GM18519 (cell line): ENCODE measurements around the gene FURIN.
A peak's percentile ranks its signal among the peaks of the same experiment; 100 is the strongest.
"Not testable (repeated sequence)": the region's sequence is repeated elsewhere in the genome, so short reads cannot be mapped to it uniquely, and the experiment has no call there.

ENCODE experiments used
- ATAC-seq: cut with Tn5 transposase; IDR thresholded peaks from one replicate; pipeline ENCODE4 v1.9.1; 2021; ENCODE audit warnings: mild to moderate bottlenecking, moderate library complexity; ENCODE audit not compliant: unreplicated experiment, low FRiP score

Gene FURIN

GRCh38 chr15:90911906-90912769, 43.8 kb downstream of the FURIN start:
- ATAC-seq: no peak

GRCh38 chr15:90912770-90913075, 44.3 kb downstream of the FURIN start:
- ATAC-seq: no peak

- ATAC-seq: no peak
Measured at GRCh38 chr15:90913398-90913944, 45.1 kb downstream of the FURIN start.

GRCh38 chr15:90914305-90915080, 46.1 kb downstream of the FURIN start:
- no peak for ATAC-seq

GRCh38 chr15:90915216-90915807, 46.9 kb downstream of the FURIN start:
- ATAC-seq: no peak

DNA sequence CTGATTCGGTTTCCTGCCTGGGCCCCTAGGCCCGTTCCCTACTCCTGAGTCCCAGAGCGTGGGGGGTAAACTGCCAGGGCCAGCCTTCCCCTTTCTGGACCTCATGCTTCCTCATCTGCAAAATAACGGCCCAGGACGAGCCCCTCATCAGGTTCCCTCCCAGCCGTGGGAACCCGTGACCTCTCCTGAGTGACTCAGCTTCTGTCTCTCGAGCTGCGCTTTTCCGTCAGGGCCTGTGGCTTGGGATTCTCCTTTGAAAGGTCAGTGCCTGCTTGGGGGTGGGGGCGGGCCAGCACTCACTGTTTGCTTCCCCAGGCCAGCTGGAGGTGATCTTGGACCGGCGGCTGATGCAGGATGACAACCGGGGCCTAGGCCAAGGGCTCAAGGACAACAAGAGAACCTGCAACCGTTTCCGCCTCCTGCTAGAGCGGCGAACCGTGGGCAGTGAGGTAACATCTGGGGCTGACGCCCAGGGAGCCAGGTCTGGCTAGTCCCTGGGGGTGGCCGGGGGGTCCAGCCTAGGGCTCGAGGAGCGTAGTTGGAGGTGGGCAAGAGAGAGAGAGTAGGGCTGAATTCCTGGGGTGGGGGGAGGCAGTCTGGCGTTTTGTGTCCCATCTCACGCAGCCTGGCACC, 47.5 kb downstream of the FURIN start:
- no peak for ATAC-seq

DNA sequence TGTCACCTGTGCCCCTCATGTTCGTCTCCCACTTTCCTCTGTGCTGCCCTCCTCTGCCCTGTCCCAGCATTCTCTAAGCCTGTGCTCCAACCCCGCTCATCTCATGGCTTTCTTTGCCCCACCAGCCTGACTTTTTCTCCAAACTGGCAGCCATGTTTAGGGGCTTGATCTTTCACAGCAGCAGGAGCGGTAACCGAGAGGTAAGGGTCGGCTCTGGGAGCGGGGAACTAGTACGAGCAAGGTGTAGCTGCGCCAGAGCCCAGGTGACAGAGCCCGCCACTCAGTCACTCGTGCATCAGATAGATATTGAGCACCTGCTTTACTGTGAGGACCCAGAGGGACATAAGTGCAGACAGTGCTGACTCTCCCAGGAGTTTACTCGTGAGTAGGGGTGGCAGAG, 48.1 kb downstream of the FURIN start:
- ATAC-seq: no peak

- no peak for ATAC-seq
Measured at GRCh38 chr15:90917569-90917968, 49.2 kb downstream of the FURIN start.

DNA sequence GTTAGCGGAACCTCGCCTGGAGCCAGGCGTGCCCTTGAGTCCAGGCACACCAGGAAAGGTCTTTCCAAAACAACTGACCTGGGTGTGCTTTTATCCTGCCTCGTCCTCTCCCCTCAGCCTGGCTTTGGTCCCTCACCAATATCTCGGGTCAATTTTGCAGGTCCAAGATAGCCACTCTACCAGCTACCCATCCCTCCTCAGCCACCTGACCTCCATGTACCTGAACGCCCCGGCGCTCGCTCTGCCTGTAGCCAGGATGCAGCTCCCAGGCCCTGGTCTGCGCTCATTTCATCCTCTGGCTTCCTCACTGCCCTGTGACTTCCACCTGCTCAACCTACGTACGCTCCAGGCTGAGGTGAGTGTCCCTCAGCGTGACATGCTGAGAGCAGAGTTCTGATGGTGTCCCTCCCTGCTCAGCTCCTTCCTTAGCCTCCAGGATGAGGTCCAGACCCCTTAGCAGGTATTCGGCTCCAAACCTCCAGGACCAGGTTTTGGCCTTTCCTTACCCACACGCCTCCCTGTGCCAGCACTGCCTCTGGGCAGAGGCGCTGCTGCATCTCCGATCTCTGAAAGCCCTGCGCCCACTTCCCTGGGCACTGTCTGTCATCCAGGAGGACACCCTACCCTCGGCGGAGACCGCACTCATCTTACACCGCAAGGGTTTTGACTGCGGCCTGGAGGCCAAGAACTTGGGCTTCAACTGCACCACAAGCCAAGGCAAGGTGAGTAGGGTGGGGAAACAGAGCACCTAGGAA, 49.8 kb downstream of the FURIN start:
- no peak for ATAC-seq

DNA sequence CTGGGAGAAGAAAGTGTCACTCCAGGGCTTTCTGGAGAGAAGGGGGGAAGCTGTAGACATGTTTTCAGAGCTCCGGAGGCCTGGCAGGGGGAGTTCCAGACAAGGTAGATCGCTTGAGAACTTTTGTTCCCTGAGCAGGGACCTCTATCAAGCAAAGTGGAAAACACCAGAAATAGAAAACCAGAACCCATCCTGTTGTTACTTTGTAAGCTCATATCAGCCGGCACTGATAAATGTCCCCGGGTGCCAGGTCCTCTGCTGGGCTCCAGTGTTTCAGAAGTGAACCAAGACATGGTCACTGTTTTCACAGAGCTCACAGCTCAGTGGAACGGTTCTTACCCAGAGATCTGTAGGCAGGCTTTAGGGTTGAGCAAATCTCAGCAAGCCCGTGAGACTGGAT, 50.4 kb downstream of the FURIN start:
- ATAC-seq: no peak

DNA sequence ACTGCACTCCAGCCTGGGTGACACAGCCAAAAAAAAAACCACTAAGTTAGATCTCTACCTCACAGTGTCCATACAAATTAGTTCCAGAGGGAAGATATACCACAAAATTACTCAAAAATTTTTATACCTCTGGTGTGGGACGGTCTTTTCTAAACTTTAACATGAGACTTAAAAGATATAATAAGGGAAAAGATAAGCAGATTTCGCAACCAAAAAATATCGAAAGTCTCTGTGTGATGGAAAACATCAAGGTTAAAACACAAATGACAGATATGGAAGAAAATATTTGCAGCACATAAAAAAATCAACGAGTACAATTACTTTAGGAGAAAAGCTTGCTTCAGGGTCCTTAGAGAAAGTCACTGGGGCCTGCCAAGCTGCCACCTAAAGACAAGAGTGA, 53.5 kb downstream of the FURIN start:
- no peak for ATAC-seq

DNA sequence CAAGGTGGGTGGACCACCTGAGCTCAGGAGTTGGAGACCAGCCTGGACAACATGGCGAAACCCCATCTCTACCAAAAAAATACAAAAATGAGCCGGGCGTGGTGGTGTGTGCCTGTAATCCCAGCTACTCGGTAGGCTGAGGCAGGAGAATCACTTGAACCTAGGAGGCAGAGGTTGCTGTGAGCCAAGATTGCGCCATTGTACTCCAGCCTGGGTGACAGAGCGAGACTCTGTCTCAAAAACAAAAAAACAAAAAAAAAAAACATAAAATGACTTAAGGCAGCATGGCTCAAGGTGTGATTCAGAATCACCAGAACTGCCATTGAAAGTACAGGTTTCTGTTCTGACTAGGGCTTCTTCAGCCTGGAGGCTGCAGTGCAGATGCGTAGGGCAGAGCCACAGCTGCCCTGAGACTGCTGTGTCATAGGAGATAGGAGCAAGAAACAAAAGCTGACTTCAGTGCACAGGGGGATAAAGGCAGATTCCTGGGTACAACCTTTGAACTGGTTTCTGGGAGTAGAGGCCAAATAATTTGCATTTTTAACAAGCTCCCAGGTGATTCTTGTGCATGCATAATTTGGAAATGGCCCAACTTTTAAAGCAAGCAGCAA, 54.4 kb downstream of the FURIN start:
- peak; percentile 72 for ATAC-seq

- ATAC-seq: no peak
Measured at GRCh38 chr15:90924375-90924774, 56.0 kb downstream of the FURIN start.

DNA sequence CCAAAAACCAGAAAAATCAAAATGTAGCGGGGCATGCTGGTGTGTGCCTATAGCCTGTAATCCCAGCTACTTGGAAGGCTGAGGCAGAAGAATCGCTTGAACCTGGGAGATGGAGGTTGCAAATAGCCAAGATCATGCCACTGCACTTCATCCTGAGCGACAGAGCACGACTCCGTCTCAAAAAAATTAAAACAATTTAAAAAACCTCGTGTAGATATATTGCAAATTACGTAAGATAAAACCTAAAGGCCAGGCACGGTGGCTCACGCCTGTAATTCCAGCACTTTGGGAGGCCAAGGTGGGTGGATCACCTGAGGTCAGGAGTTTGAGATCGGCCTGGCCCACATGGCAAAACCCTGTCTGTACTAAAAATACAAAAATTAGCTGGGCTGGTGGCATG, 58.4 kb downstream of the FURIN start:
- ATAC-seq: not testable (repeated sequence)

GRCh38 chr15:90928106-90928505, 59.7 kb downstream of the FURIN start:
- ATAC-seq: not testable (repeated sequence)

DNA sequence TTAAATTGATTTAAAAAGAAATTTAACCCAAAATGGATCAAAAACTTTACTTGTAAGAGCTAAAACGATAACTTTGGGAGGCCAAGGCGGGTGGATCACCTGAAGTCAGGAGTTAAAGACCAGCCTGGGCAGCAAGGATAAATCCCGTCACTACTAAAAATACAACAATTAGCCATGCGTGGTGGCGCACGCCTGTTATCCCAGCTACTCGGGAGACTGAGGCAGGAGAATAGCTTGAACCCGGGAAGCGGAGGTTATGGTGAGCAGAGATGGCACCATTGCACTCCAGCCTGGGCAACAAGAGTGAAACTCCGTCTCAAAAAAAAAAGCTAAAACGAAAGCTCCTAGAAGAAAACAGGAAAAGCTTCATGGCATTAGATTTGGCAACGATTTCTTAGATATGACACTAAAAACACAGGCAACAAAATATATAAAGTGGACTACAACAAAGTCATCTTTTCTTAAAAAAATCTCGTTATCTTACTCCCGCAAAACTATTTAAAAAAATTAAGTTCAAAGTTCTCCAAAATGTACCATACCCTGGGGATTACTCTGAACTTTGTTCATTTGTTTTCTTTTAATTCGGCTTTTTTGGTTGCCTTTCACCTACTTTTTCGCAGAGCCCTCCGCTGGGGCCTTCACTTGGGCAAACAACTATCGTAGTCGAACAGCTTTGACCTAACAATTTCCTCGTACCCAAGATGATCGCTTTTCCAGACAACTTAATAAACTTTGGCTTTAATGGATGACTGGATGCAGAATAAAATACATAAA, 61.0 kb downstream of the FURIN start:
- ATAC-seq: no peak

DNA sequence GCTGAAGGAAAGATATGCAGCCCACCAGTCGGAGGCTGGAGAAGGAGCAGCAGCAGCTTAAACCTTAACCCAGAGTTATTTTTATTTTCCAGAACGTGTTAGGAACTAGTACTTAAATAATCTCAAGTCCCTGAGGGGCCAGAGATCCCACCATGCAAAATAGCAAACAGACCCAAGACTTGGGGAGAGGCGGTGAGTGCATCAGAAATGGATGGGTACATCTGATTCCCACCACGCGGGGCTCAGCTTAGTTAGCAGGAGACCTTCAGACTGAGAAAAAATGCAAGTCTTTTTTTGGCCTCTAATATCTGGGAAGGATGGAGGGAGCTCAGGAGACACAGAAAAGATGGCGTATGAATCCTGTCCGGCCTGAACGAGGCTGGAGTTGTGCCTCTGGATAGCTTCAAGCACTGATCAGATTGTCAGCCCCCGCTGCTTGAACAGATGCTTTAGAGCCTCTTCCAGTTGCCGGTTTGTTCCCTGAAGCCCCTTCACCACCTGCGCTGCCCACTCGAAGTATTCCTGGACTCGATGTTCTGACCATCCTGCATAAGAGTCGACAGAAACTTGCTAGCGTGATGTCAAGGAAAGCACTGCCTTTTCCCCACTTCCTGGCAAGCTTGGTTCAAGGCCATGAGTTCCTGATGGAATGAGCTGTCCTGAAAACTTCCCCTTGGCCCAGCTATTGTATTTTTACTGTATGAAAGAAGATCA, 62.6 kb downstream of the FURIN start:
- ATAC-seq: no peak

DNA sequence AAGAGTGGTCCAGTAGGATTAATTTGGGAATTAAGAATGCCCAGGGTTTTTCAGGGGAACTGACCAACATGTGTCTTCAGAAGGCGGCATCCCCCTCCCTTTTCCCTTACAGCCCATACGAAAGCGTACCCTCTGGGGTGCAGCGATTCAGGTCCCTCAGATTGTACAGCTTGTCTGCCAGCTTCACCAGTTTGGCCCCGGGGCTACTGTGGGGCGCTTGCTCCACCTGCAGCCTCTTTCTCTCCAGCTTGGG, 63.1 kb downstream of the FURIN start:
- ATAC-seq: no peak
